ENCODE measurements around the gene SIAH1.
"Not testable (repeated sequence)": the region's sequence is repeated elsewhere in the genome, so short reads cannot be mapped to it uniquely, and the experiment has no call there.

SIAH1 gene

GRCh38 chr16:48318630-48319029 is 66.6 kb downstream of the SIAH1 start:
- no peak for TF ChIP-seq CTCF (conservative IDR thresholded peaks at IDR 0.05; ENCODE audit: low read depth, low read length)
- Histone ChIP-seq H3K9ac (no peak overlapping the region), H3K27me3 (ENCODE audit: insufficient read depth, low read depth) (no peaks in the 10 kb centered on the region), H2AFZ (ENCODE audit: low read depth) (no peak overlapping the region), H3K27ac (peak overlapping the region; percentile 57), H3K4me2 (peak overlapping the region; percentile 43), H3K4me3 (IDR thresholded peaks at IDR 0.05; ENCODE audit: insufficient read depth, low read depth, low read length) (no peak overlapping the region), H3K36me3 (ENCODE audit: insufficient read depth) (no peaks in the 10 kb centered on the region), H3K4me1 (ENCODE audit: low read depth, poor library complexity, severe bottlenecking) (peaks cover 57% of the 10 kb centered on the region), H4K20me1 (ENCODE audit: insufficient read depth) (peaks cover 6% of the 10 kb centered on the region; the same call in 1 of the 2 replicates), H3K79me2 (ENCODE audit: insufficient read depth, low read depth) (no peaks in the 10 kb centered on the region)

- no peak overlapping the region for H3K4me3 ChIP-seq (IDR thresholded peaks at IDR 0.05; ENCODE audit: insufficient read depth, low read depth, low read length)
- no peaks in the 10 kb centered on the region for H3K27me3 ChIP-seq (ENCODE audit: insufficient read depth, low read depth)
- H3K4me2 ChIP-seq = peak overlapping the region; percentile 43
- no peak overlapping the region for H3K9ac ChIP-seq
- H3K79me2 ChIP-seq (ENCODE audit: insufficient read depth, low read depth) = no peaks in the 10 kb centered on the region
- H2AFZ ChIP-seq (ENCODE audit: low read depth) = no peak overlapping the region
- TF ChIP-seq CTCF (conservative IDR thresholded peaks at IDR 0.05; ENCODE audit: low read depth, low read length) = no peak
- peaks cover 6% of the 10 kb centered on the region; the same call in 1 of the 2 replicates for H4K20me1 ChIP-seq (ENCODE audit: insufficient read depth)
- peak overlapping the region; percentile 57 for H3K27ac ChIP-seq
- no peaks in the 10 kb centered on the region for H3K36me3 ChIP-seq (ENCODE audit: insufficient read depth)
- peaks cover 51% of the 10 kb centered on the region for H3K4me1 ChIP-seq (ENCODE audit: low read depth, poor library complexity, severe bottlenecking)
Observed at GRCh38 chr16:48317614-48318315, 67.4 kb downstream of the SIAH1 start.

- no peak for TF ChIP-seq CTCF (conservative IDR thresholded peaks at IDR 0.05; ENCODE audit: low read depth, low read length)
- Histone ChIP-seq H4K20me1 (ENCODE audit: insufficient read depth) (peaks cover 6% of the 10 kb centered on the region; the same call in 1 of the 2 replicates), H3K27ac (no peak overlapping the region), H3K79me2 (ENCODE audit: insufficient read depth, low read depth) (no peaks in the 10 kb centered on the region), H3K4me3 (IDR thresholded peaks at IDR 0.05; ENCODE audit: insufficient read depth, low read depth, low read length) (no peak overlapping the region), H3K36me3 (ENCODE audit: insufficient read depth) (no peaks in the 10 kb centered on the region), H2AFZ (ENCODE audit: low read depth) (no peak overlapping the region), H3K4me1 (ENCODE audit: low read depth, poor library complexity, severe bottlenecking) (peaks cover 51% of the 10 kb centered on the region), H3K9ac (no peak overlapping the region), H3K4me2 (peak overlapping the region; percentile 43; the same call in 1 of the 2 replicates), H3K27me3 (ENCODE audit: insufficient read depth, low read depth) (no peaks in the 10 kb centered on the region)
Observed at GRCh38 chr16:48317026-48317425, 68.2 kb downstream of the SIAH1 start.

GRCh38 chr16:48313905-48314304 is 71.3 kb downstream of the SIAH1 start:
- not testable (repeated sequence) for H2AFZ ChIP-seq (ENCODE audit: low read depth); H4K20me1 ChIP-seq (ENCODE audit: insufficient read depth); H3K79me2 ChIP-seq (ENCODE audit: insufficient read depth, low read depth); H3K36me3 ChIP-seq (ENCODE audit: insufficient read depth); H3K4me2 ChIP-seq; H3K9ac ChIP-seq; H3K27me3 ChIP-seq (ENCODE audit: insufficient read depth, low read depth); H3K27ac ChIP-seq; H3K4me3 ChIP-seq (IDR thresholded peaks at IDR 0.05; ENCODE audit: insufficient read depth, low read depth, low read length)
- peaks cover 42% of the 10 kb centered on the region for H3K4me1 ChIP-seq (ENCODE audit: low read depth, poor library complexity, severe bottlenecking)
